OCI-LY1 (cell line): Measurements from ENCODE around the gene KCNA2.

ENCODE experiments used
- H2AFZ ChIP-seq: fragments of 200-600 bp; sonication (generic), shearing (Covaris generic); 2 replicates; pipeline ENCODE4 v1.6.0; 2014; ENCODE audit warnings: antibody characterized with exemption, mild to moderate bottlenecking, low read length
- H3F3A ChIP-seq: fragments of 200-600 bp; sonication (generic), shearing (Covaris generic); 2 replicates; pipeline ENCODE4 v1.6.0; 2014; ENCODE audit warnings: mild to moderate bottlenecking, antibody characterized with exemption, low read length, moderate library complexity; ENCODE audit not compliant: insufficient read depth
- H3K27ac ChIP-seq: fragments of 200-600 bp; sonication (generic); 2 replicates; pipeline ENCODE4 v1.5.1; 2014; ENCODE audit warnings: low read length, mixed run types, mild to moderate bottlenecking, low read depth; ENCODE audit not compliant: poor library complexity, severe bottlenecking
- H3K27me3 ChIP-seq: fragments of 200-600 bp; sonication (generic); 2 replicates; pipeline ENCODE4 v1.6.0; 2014; ENCODE audit warnings: antibody characterized with exemption, mild to moderate bottlenecking, low read length, moderate library complexity; ENCODE audit not compliant: insufficient read depth
- H3K36me3 ChIP-seq: fragments of 200-600 bp; sonication (generic); 2 replicates; pipeline ENCODE4 v1.6.1; 2014; ENCODE audit warnings: mild to moderate bottlenecking, antibody characterized with exemption, low read length, moderate library complexity, mixed read lengths; ENCODE audit not compliant: insufficient read depth
- H3K4me1 ChIP-seq: fragments of 200-600 bp; sonication (generic); 2 replicates; pipeline ENCODE4 v1.5.1; 2014; ENCODE audit warnings: mild to moderate bottlenecking, low read length, moderate library complexity; ENCODE audit not compliant: insufficient read depth, severe bottlenecking
- H3K4me2 ChIP-seq: fragments of 200-600 bp; sonication (generic), shearing (Covaris generic); 2 replicates; pipeline ENCODE4 v1.6.1; 2014; ENCODE audit warnings: low read length
- H3K4me3 ChIP-seq: fragments of 200-600 bp; sonication (generic); 2 replicates; pipeline ENCODE4 v1.5.1; 2014; ENCODE audit warnings: low read length, low read depth, mild to moderate bottlenecking, mixed read lengths; ENCODE audit not compliant: poor library complexity, severe bottlenecking
- H3K79me2 ChIP-seq: fragments of 200-600 bp; shearing (Covaris generic); 2 replicates; pipeline ENCODE4 v1.6.1; 2016; ENCODE audit warnings: mixed run types, low read length, mixed read lengths; ENCODE audit not compliant: insufficient read depth
- H3K9ac ChIP-seq: fragments of 200-600 bp; sonication (generic), shearing (Covaris generic); 2 replicates; pipeline ENCODE4 v1.6.1; 2014; ENCODE audit warnings: mild to moderate bottlenecking, low read length, mixed read lengths
- H3K9me2 ChIP-seq: fragments of 200-600 bp; sonication (generic), shearing (Covaris generic); 2 replicates; pipeline ENCODE4 v1.6.1; 2014; ENCODE audit warnings: low read depth, mild to moderate bottlenecking, low read length, mixed read lengths
- H3K9me3 ChIP-seq: fragments of 200-600 bp; shearing (Covaris generic); 2 replicates; pipeline ENCODE4 v1.6.1; 2014; ENCODE audit warnings: low read length, mixed read lengths
- H4K20me1 ChIP-seq: fragments of 200-600 bp; sonication (generic), shearing (Covaris generic); 2 replicates; pipeline ENCODE4 v1.6.0; 2016; ENCODE audit warnings: mild to moderate bottlenecking, low read length; ENCODE audit not compliant: insufficient read depth
- EZH2 ChIP-seq: fragments of 200-600 bp; sonication (generic), shearing (Covaris generic); IDR thresholded peaks from 2 replicates; pipeline ENCODE4 v1.8.0; 2017; ENCODE audit warnings: borderline replicate concordance, mixed run types, mild to moderate bottlenecking, antibody characterized with exemption, low read length, moderate library complexity, mixed read lengths
- TF ChIP-seq, protein P1 (sequence below): fragments of 200-600 bp; sonication (generic), shearing (Covaris generic); IDR thresholded peaks from 2 replicates; pipeline ENCODE4 v1.5.1; 2017; ENCODE audit warnings: mild to moderate bottlenecking, antibody characterized with exemption, low read length, moderate library complexity, mixed read lengths

KCNA2 gene

DNA sequence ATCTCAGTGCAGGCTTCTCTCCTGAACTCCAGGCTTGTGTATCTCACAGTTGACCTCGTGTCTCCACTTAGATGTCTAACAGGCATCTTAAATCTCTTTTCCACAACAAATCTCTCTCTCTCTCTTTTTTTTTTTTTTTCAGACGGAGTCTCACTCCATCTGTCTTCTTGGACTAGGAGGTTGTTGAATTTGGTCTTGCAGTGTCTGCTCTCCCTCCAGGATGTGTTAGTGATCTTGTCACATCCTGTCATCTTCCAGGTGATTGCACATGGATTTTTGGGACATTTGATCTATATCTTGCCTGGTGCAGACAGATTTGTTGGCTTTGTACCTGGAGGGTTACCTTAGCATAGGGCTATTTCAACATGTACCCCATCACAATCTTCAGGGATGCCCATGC lies 60.7 kb downstream of the KCNA2 start:
- H3F3A ChIP-seq = no peaks in the 10 kb centered on the region
- H3K4me1 ChIP-seq = no peaks in the 10 kb centered on the region
- no peak overlapping the region for H3K27ac ChIP-seq
- H4K20me1 ChIP-seq = no peaks in the 10 kb centered on the region
- H3K9me2 ChIP-seq = no peaks in the 10 kb centered on the region
- H2AFZ ChIP-seq = no peak overlapping the region
- no peak overlapping the region for H3K4me2 ChIP-seq
- H3K36me3 ChIP-seq = no peaks in the 10 kb centered on the region
- TF ChIP-seq EZH2 = no peak
- TF ChIP-seq, protein P1, sequence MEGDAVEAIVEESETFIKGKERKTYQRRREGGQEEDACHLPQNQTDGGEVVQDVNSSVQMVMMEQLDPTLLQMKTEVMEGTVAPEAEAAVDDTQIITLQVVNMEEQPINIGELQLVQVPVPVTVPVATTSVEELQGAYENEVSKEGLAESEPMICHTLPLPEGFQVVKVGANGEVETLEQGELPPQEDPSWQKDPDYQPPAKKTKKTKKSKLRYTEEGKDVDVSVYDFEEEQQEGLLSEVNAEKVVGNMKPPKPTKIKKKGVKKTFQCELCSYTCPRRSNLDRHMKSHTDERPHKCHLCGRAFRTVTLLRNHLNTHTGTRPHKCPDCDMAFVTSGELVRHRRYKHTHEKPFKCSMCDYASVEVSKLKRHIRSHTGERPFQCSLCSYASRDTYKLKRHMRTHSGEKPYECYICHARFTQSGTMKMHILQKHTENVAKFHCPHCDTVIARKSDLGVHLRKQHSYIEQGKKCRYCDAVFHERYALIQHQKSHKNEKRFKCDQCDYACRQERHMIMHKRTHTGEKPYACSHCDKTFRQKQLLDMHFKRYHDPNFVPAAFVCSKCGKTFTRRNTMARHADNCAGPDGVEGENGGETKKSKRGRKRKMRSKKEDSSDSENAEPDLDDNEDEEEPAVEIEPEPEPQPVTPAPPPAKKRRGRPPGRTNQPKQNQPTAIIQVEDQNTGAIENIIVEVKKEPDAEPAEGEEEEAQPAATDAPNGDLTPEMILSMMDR = no peak
- H3K9me3 ChIP-seq = no peaks in the 10 kb centered on the region
- H3K79me2 ChIP-seq = no peaks in the 10 kb centered on the region
- no peak overlapping the region for H3K9ac ChIP-seq
- no peak overlapping the region for H3K4me3 ChIP-seq
- no peaks in the 10 kb centered on the region for H3K27me3 ChIP-seq

DNA sequence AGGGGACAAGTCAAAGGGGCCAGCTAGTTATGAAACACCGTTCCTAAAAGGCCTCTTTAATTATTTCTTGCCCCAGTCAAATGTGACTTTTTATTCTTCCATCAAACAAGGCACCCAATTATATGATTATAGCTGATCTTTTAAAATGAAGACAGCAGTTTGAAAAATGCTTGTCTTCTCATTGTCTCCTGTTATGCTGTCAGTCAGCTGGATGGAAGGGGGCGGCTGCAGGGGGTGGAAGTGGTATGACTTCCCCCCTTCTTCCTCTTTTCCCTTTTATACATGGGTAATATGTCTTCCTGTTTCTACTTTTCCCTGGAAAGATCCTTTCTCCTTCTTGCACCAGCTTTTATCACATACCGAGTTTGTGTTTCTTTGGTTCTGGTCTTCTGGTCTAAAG lies 61.4 kb downstream of the KCNA2 start:
- no peaks in the 10 kb centered on the region for H4K20me1 ChIP-seq
- H3K4me2 ChIP-seq = no peak overlapping the region
- TF ChIP-seq, protein P1 = no peak
- no peak for TF ChIP-seq EZH2
- H3K9me2 ChIP-seq = no peaks in the 10 kb centered on the region
- H3K9me3 ChIP-seq = no peaks in the 10 kb centered on the region
- no peaks in the 10 kb centered on the region for H3K27me3 ChIP-seq
- no peaks in the 10 kb centered on the region for H3F3A ChIP-seq
- no peaks in the 10 kb centered on the region for H3K79me2 ChIP-seq
- no peak overlapping the region for H3K9ac ChIP-seq
- no peak overlapping the region for H2AFZ ChIP-seq
- no peak overlapping the region for H3K27ac ChIP-seq
- H3K36me3 ChIP-seq = no peaks in the 10 kb centered on the region
- no peaks in the 10 kb centered on the region for H3K4me1 ChIP-seq
- no peak overlapping the region for H3K4me3 ChIP-seq
